Right atrium auricular region (tissue), 2 donors: ENCODE data around the gene EEF2K. TPM values are rescaled to one million over a fixed set of nuclear protein-coding genes. Genes with fewer than 3 reads are reported as not detected.

ENCODE experiments used
- DNase-seq: peaks from one replicate; pipeline ENCODE4 v3.0.0-alpha.2; 2019; ENCODE audit warnings: low spot score
- H3K27ac ChIP-seq, 2 donors: fragments of 200-600 bp; sonication (generic); 1 replicate in 1 of 2; 2 replicates in 1 of 2; pipeline ENCODE4 v1.5.1; 2016 to 2019
- H3K27me3 ChIP-seq, 2 donors: fragments of 200-600 bp; sonication (generic); one replicate each; pipeline versions ENCODE4 v1.5.1 to v1.6.0; 2017 to 2019
- H3K36me3 ChIP-seq: fragments of 200-600 bp; sonication (generic); one replicate; pipeline ENCODE4 v1.5.1; 2016
- H3K4me1 ChIP-seq, 2 donors: fragments of 200-600 bp; sonication (generic); one replicate each; pipeline versions ENCODE4 v1.5.1 to v1.6.0; 2017 to 2019
- H3K4me3 ChIP-seq, 2 donors: fragments of 200-600 bp; sonication (generic); 1 replicate in 1 of 2; 2 replicates in 1 of 2; pipeline ENCODE4 v1.5.1; 2017 to 2019; ENCODE audit warnings: mild to moderate bottlenecking in 1 of 2, moderate library complexity in 1 of 2
- H3K9me3 ChIP-seq, 2 donors: fragments of 200-600 bp; sonication (generic); one replicate each; pipeline ENCODE4 v1.5.1; 2019
- total RNA-seq, 2 donors: library from RNA; depleted of rRNA; stranded (reverse); fragments of >200 nt; gene quantifications; one replicate each; pipeline ENCODE4 v1.1.0, GENCODE V29; 2016
- TF ChIP-seq, protein P1 (sequence below), 2 donors: fragments of 200-600 bp; sonication (generic); IDR thresholded peaks; one replicate each; pipeline ENCODE4 v1.5.1; 2019; ENCODE audit warnings: antibody characterized with exemption in 2 of 2

EEF2K gene
- total RNA-seq, 2 donors from 2014 or later: 12.9 to 18.9 TPM

DNA sequence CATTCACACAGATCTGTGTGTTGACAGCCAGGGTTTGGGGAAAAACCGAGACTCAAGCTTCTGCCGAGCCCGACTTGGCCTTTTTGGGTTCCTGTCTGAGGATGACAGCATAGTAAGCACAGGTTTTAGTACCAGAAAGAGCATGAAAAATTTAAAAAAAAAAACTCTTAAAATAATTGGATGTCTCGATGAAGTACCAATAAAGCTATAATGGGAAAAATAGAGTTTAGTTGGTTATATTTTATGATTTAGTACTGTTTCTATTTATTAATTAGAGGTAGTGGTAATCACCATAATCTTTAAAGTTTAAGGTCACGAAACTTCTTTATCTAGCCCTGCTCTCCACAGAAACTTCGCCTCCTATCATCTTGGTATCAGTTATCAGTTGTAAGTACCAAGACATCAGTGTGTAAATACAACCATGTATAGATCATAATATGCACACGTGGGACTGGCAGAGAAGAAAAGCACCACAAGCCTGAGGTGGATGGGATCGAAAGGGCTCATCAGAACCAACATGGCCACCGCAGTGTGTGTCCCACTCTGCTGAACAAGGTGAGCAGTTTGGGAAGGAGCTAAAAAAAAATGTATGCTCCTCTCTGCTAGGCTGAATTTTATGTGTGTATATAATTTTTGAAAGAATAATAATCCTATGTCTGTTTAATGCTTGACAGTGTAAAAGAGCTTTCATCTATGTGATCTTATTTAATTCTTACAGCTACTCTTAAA, 14.4 kb upstream of the EEF2K start:
- Histone ChIP-seq H3K4me3 (peak overlapping the region; percentile 47 to 77), H3K36me3 (no peaks in the 10 kb centered on the region), H3K9me3 (no peaks in the 10 kb centered on the region), H3K27me3 (no peaks in the 10 kb centered on the region), H3K27ac (peak overlapping the region; percentile 95 to 97), H3K4me1 (peaks cover 0 to 38% of the 10 kb centered on the region in 2 donors)
- DNase-seq: no peak
- TF ChIP-seq, protein P1, sequence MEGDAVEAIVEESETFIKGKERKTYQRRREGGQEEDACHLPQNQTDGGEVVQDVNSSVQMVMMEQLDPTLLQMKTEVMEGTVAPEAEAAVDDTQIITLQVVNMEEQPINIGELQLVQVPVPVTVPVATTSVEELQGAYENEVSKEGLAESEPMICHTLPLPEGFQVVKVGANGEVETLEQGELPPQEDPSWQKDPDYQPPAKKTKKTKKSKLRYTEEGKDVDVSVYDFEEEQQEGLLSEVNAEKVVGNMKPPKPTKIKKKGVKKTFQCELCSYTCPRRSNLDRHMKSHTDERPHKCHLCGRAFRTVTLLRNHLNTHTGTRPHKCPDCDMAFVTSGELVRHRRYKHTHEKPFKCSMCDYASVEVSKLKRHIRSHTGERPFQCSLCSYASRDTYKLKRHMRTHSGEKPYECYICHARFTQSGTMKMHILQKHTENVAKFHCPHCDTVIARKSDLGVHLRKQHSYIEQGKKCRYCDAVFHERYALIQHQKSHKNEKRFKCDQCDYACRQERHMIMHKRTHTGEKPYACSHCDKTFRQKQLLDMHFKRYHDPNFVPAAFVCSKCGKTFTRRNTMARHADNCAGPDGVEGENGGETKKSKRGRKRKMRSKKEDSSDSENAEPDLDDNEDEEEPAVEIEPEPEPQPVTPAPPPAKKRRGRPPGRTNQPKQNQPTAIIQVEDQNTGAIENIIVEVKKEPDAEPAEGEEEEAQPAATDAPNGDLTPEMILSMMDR (IDR thresholded peaks at IDR 0.05): no peak

DNA sequence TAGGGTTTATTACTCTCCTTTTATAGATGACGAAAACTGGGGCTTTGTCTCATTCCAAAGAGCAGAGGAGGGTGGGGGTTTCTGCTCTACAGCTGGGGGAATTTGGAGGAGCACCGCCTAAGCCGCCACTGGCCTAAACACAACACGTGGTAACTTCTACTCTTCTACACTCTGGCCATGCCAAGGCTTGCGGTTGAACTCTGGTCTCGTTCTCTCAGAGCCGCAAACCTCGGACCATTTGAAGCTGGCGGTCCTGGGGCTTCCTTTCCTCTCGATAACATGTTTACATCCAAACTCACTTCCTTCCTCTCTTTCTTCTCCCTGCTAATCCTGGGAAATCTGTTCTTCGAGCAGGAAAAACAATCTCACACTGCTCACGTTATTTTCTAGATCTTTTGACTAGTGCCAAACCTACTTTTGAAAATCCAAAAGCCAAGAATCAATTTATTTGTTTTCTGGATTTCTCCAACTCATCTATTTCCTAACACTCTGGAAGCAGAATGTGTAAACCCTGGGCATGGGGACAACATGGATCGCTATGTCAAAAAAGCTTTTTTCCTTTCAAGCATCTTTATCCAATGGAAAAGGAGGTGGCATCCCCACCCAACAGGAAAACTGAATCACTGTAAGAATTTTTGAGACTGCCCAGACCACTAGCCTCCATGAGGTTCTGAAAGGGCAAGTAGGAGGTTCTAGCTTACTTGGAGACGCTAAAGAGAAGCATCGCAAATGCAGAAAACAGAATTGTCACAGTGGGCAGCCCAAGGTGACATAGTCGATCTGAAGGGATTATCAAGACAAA, 13.6 kb upstream of the EEF2K start:
- Histone ChIP-seq H3K27ac (peak overlapping the region; percentile 95 to 97), H3K36me3 (no peaks in the 10 kb centered on the region), H3K9me3 (no peaks in the 10 kb centered on the region), H3K27me3 (no peaks in the 10 kb centered on the region), H3K4me3 (peak overlapping the region; percentile 47 to 77), H3K4me1 (peaks cover 0 to 38% of the 10 kb centered on the region in 2 donors)
- DNase-seq: peak; percentile 96
- TF ChIP-seq, protein P1 (IDR thresholded peaks at IDR 0.05): no peak

DNA sequence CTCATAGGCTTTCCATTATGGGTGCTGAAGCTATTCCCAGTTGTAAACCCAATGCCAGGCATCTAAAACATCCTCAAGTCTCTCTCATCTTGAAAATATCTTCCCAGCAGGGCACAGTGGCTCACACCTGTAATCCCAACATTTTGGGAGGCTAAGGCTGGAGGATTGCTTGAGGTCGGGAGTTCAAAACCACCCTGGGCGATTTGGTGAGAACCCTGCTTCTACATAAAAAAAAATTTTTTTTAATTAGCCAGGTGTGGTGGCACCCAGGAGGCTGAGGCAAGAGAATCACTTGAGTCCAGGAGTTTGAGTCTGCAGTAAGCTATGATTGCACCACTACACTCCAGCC, 13.0 kb upstream of the EEF2K start:
- no peak for DNase-seq
- H3K36me3 ChIP-seq: no peaks in the 10 kb centered on the region
- no peaks in the 10 kb centered on the region for H3K9me3 ChIP-seq
- peak overlapping the region; percentile 95 to 97 for H3K27ac ChIP-seq
- peaks cover 0 to 38% of the 10 kb centered on the region in 2 donors for H3K4me1 ChIP-seq
- TF ChIP-seq, protein P1 (IDR thresholded peaks at IDR 0.05): no peak
- no peaks in the 10 kb centered on the region for H3K27me3 ChIP-seq
- H3K4me3 ChIP-seq: peak overlapping the region in 1 of 2 donors; percentile 77

DNA sequence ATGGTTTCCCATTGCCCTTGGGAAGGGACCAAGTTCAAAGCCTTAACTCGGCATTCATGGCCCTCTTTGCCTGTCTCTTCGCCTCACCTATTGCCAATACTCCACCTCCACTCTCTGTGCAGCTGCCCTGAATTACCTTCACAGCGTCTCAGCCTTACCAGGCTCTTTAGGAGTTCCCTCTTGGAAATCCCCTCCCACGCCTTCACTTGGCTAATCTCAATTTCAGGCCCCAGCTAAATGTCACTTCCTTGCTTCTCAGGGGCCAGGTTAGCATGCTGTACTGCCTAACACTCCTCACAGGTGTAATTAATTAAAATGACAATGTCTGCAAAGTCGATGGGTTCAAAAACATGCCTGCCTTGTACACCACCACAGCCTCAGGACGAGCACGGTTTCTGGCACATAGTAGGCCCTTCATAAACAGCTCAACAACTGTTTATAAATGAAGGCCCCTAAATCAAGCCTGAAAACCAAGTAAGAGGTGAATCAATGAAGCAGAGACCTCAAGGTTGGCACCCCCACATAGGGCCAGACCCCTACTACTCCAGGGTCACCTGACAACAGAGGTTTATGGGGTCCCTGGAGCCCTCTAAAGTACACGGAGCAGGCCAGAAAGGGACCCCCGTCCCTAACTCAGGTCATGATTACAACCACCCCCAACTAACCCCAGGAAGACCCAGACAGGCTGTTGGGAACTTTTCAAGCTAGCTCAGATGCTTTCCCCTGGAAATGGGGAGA, 11.2 kb upstream of the EEF2K start:
- peak overlapping the region; percentile 83 to 85 for H3K27ac ChIP-seq
- H3K36me3 ChIP-seq: no peaks in the 10 kb centered on the region
- no peak overlapping the region for H3K4me3 ChIP-seq
- no peak for DNase-seq
- no peaks in the 10 kb centered on the region for H3K27me3 ChIP-seq
- TF ChIP-seq, protein P1 (IDR thresholded peaks at IDR 0.05): no peak
- peaks cover 0 to 31% of the 10 kb centered on the region in 2 donors for H3K4me1 ChIP-seq
- no peaks in the 10 kb centered on the region for H3K9me3 ChIP-seq

DNA sequence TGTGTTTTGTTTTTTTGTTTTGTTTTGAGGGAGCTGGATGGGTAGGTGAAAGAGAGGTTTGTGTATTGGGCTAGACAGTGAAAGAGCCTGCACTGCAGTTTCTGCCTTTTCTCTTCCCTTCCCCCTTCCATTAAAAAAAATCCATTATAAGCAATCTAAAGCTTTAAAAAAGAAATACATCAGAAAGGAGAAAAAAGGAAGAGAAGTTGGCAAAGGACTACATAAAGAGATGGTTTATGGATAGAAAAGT, 10.7 kb upstream of the EEF2K start:
- TF ChIP-seq, protein P1 (IDR thresholded peaks at IDR 0.05): no peak
- Histone ChIP-seq H3K27ac (peak overlapping the region; percentile 83 to 85), H3K9me3 (no peaks in the 10 kb centered on the region), H3K27me3 (no peaks in the 10 kb centered on the region), H3K4me3 (no peak overlapping the region), H3K36me3 (no peaks in the 10 kb centered on the region), H3K4me1 (peaks cover 0 to 30% of the 10 kb centered on the region in 2 donors)
- DNase-seq: no peak
